ENCODE results near the gene FEM1A. TPM values are rescaled to one million over a fixed set of nuclear protein-coding genes. Genes with fewer than 3 reads are reported as not detected.
A peak's percentile ranks its signal among the peaks of the same experiment; 100 is the strongest.
"Not testable (repeated sequence)": the region's sequence is repeated elsewhere in the genome, so short reads cannot be mapped to it uniquely, and the experiment has no call there.

Gene FEM1A
- total and polyA plus RNA-seq, 9 of the 15 experiments (the other 6 are each of a cell fraction or from before 2014, with no cell fraction given) = 0.08 to 19.0 (median 6.8) TPM

DNA sequence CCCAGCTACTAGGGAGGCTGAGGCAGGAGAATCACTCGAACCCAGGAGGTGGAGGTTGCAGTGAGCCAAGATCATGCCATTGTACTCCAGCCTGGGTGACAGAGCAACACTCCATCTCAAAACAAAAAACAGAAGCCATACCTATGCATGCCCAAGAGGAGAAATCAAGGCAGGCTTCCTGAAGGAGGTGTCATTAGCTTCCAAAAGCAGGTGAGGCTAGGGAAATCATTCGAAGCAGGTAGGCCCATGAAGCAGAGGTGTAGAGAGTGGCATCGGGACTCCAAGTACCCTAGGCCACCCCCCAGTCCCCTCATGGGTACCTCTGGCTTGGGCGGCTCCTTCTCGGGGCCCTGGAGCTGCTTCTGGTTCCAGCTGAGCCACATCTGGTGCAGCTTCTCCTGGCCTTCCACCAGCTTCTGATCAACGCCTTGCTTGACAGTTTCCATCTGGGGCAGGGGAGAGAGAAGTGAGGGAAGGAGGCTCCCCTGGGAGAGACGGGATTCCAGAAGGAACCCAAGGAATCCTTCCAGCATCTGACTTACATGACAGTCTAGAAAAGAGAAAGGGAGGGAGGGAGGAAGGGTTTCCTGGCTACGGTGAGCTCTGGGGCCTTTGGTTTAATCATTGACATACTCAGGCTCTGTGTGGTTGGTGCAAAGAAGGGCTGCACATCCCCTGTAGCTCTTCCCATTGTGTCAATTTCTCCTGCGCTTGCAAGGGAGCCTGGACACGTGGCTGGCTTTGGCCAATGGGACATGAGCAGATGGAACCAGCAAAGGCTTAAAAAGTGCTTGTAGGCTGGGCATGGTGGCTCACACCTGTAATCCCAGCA lies 53.0 kb downstream of the FEM1A start (continued):
- no peak for TF ChIP-seq HSF4 (CRISPR knock-in tag; IDR thresholded peaks at IDR 0.05; ENCODE audit: borderline replicate concordance)
- TF ChIP-seq ZFP36 (IDR thresholded peaks at IDR 0.05; ENCODE audit: low read depth, low read length, partially characterized antibody) = peak; percentile 96
- TF ChIP-seq SMARCA5 (IDR thresholded peaks at IDR 0.05) = peak; percentile 64; the same call in 1 of the 2 replicates
- no peak for TF ChIP-seq ZKSCAN3 (CRISPR knock-in tag; IDR thresholded peaks at IDR 0.05)
- TF ChIP-seq, protein P1, sequence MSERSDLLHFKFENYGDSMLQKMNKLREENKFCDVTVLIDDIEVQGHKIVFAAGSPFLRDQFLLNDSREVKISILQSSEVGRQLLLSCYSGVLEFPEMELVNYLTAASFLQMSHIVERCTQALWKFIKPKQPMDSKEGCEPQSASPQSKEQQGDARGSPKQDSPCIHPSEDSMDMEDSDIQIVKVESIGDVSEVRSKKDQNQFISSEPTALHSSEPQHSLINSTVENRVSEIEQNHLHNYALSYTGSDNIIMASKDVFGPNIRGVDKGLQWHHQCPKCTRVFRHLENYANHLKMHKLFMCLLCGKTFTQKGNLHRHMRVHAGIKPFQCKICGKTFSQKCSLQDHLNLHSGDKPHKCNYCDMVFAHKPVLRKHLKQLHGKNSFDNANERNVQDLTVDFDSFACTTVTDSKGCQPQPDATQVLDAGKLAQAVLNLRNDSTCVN (CRISPR knock-in tag; IDR thresholded peaks at IDR 0.05) = no peak
- TF ChIP-seq RBM25 (IDR thresholded peaks at IDR 0.05; ENCODE audit: low read depth, low read length, severe bottlenecking) = peak; percentile 85
- TF ChIP-seq, protein P2, sequence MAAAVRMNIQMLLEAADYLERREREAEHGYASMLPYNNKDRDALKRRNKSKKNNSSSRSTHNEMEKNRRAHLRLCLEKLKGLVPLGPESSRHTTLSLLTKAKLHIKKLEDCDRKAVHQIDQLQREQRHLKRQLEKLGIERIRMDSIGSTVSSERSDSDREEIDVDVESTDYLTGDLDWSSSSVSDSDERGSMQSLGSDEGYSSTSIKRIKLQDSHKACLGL (CRISPR knock-in tag; IDR thresholded peaks at IDR 0.05; ENCODE audit: borderline replicate concordance, poor library complexity, severe bottlenecking) = no peak

DNA sequence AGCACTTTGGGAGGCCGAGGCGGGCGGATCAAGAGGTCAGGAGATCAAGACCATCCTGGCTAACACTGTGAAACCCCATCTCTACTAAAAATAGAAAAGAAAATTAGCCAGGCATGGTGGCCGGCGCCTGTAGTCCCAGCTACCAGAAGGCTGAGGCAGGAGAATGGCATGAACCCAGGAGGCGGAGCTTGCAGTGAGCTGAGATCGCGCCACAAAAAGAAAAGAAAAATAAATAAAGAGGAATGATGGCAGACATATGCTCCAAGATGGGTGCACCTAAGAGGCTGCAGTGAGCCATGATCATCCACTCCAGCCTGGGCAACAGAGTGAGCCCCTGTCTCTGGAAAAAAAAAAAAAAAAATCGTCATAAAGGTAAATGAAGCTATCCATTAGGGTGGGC lies 54.4 kb downstream of the FEM1A start:
- H3K4me1 ChIP-seq (replicated peaks in 1 of 2; ENCODE audit: control insufficient read depth in 2 of 2, insufficient read depth in 2 of 2, low read length in 2 of 2); BruUV-seq (replicated peaks); H3K79me2 ChIP-seq (ENCODE audit: control insufficient read depth, insufficient read depth, low read length); H3K27ac ChIP-seq (ENCODE audit: extremely low read depth, low read depth, low read length); in situ Hi-C loops (cut with MboI); H3K9me1 ChIP-seq (ENCODE audit: control insufficient read depth, insufficient read depth, low read length); ATAC-seq; H3K9ac ChIP-seq (ENCODE audit: insufficient read depth in 1 of 2, low read depth in 2 of 2, low read length in 2 of 2); intact Hi-C loops (cut with micrococcal nuclease); DNase-seq (ENCODE audit: extremely low read depth in 1 of 4, low spot score in 3 of 4); H3K9me3 ChIP-seq (replicated peaks; ENCODE audit: control insufficient read depth, insufficient read depth, low read depth, low read length); H3K27me3 ChIP-seq (ENCODE audit: control insufficient read depth in 2 of 2, insufficient read depth in 2 of 2, low read length in 2 of 2); H3K4me3 ChIP-seq; CTCF ChIA-PET (ENCODE audit: low intra/inter-chr PET ratio); POLR2A ChIA-PET; H4K20me1 ChIP-seq (replicated peaks; ENCODE audit: control insufficient read depth, insufficient read depth, low read length); H3K4me2 ChIP-seq (ENCODE audit: insufficient read depth, low read length); H2AFZ ChIP-seq (ENCODE audit: low read depth, low read length); FAIRE-seq: not testable (repeated sequence)
- H3K36me3 ChIP-seq (ENCODE audit: control insufficient read depth, insufficient read depth, low read length) = peaks cover 52% of the 10 kb centered on the region; the same call in 2 of the 3 replicates
- WGBS (ENCODE audit: insufficient coverage, low coverage, missing lambda C conversion rate) = 78% methylated on average over 6 of the region's 9 CpGs
